Loucy (cell line): ENCODE measurements around the gene SNRPA1.

Source experiments
- H2AFZ ChIP-seq: fragments of 200-600 bp; sonication (generic); 2 replicates; pipeline ENCODE4 v1.6.0; 2016; ENCODE audit warnings: antibody characterized with exemption, mild to moderate bottlenecking, low read length, moderate library complexity
- H3F3A ChIP-seq: fragments of 200-600 bp; 2 replicates; pipeline ENCODE4 v1.6.0; 2016; ENCODE audit warnings: antibody characterized with exemption, low read depth, mild to moderate bottlenecking
- H3K27me3 ChIP-seq: fragments of 200-600 bp; sonication (generic); 2 replicates; pipeline ENCODE4 v1.6.1; 2014; ENCODE audit warnings: low read length, mild to moderate bottlenecking; ENCODE audit not compliant: insufficient read depth, poor library complexity, severe bottlenecking
- H3K36me3 ChIP-seq: fragments of 200-600 bp; sonication (generic); 2 replicates; pipeline ENCODE4 v1.6.1; 2016; ENCODE audit warnings: low read length; ENCODE audit not compliant: insufficient read depth
- H3K4me1 ChIP-seq: fragments of 200-600 bp; sonication (generic); 2 replicates; pipeline ENCODE4 v1.5.1; 2014; ENCODE audit warnings: low read length, mild to moderate bottlenecking; ENCODE audit not compliant: insufficient read depth, poor library complexity, severe bottlenecking
- H3K4me2 ChIP-seq: fragments of 200-600 bp; sonication (generic); 2 replicates; pipeline ENCODE4 v1.6.0; 2014; ENCODE audit warnings: antibody characterized with exemption, low read length, low read depth, mild to moderate bottlenecking; ENCODE audit not compliant: poor library complexity, severe bottlenecking
- H3K4me3 ChIP-seq: fragments of 200-600 bp; sonication (generic); 2 replicates; pipeline ENCODE4 v1.5.1; 2014; ENCODE audit warnings: low read length, mild to moderate bottlenecking, mixed read lengths; ENCODE audit not compliant: poor library complexity, severe bottlenecking
- H3K79me2 ChIP-seq: fragments of 200-600 bp; sonication (generic); 2 replicates; pipeline ENCODE4 v1.6.1; 2014; ENCODE audit warnings: low read length; ENCODE audit not compliant: insufficient read depth
- H3K9ac ChIP-seq: fragments of 200-600 bp; sonication (generic); 2 replicates; pipeline ENCODE4 v1.6.0; 2014; ENCODE audit warnings: mild to moderate bottlenecking, low read depth, low read length, moderate library complexity; ENCODE audit not compliant: poor library complexity, severe bottlenecking
- H3K9me2 ChIP-seq: fragments of 200-600 bp; sonication (generic); replicated peaks from 2 replicates; pipeline ENCODE4 v1.6.1; 2016; ENCODE audit warnings: low read depth, low read length, mixed read lengths
- H3K9me3 ChIP-seq: fragments of 200-600 bp; sonication (generic); 2 replicates; pipeline ENCODE4 v1.6.1; 2014; ENCODE audit warnings: mild to moderate bottlenecking, antibody characterized with exemption, low read length, low read depth; ENCODE audit not compliant: insufficient read depth
- H4K20me1 ChIP-seq: fragments of 200-600 bp; sonication (generic); 2 replicates; pipeline ENCODE4 v1.6.0; 2014; ENCODE audit warnings: antibody characterized with exemption, low read length, mild to moderate bottlenecking; ENCODE audit not compliant: insufficient read depth, poor library complexity, severe bottlenecking
- EZH2phosphoT487 ChIP-seq: fragments of 200-600 bp; IDR thresholded peaks from 2 replicates; pipeline ENCODE4 v1.6.1; 2018; ENCODE audit warnings: antibody characterized with exemption, mild to moderate bottlenecking, moderate library complexity, borderline replicate concordance
- TF ChIP-seq, protein P1 (sequence below): fragments of 200-600 bp; sonication (generic); conservative IDR thresholded peaks from 2 replicates; pipeline ENCODE4 v1.5.1; 2014; ENCODE audit warnings: mild to moderate bottlenecking, antibody characterized with exemption, low read length

Gene SNRPA1

DNA sequence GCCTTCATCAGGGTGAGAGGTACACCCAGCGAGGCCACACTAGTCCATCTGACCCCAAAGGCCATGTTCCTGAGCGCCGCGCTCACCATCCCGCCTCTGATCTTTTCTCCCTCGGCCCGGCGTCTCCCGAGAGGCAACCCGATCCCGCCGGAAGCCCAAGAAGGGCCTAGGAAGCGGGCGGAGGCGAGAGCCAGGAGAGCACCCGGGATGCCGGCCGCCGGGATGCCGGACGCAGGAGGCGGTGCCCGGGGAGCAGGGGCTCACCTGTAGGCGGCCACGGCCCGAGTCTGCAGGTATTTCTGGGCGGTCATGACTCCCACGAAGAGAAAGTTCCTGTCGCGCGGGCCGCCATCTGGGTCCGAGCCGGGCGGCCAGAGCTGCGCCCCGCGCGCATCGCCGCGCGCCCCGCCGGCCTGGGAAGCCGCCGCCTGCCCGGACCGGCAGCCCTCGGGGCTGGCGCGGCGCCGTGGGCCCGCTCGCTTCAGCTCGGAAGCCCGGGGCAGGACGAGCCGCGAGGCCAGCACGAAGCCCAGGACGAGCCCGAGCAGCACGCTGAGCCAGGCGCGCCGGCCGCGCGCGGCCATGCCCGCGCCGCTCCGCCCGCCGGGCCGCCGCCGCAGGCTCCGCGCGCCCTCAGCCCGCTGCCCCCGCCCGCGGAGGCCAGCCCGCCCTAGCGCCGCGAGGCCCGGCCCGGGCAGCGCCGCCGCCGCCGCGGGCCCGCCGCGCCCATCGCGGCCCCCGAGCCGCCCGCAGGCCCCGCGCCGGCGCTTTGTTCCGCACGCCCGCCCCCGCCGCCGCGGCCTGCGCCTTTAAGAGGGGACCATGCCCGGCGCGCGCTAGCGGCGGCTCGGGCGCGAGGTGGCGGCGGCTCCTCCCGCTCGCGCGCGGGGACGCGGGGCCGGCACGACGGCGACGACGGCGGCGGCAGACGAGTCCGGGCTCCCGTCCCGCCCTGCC is 43.9 kb downstream of the SNRPA1 start:
- H2AFZ ChIP-seq = 0 out of 2 replicates have a peak overlapping the region, but pooled peaks have one; percentile 54
- peaks cover 63% of the 10 kb centered on the region for H3K79me2 ChIP-seq
- peak overlapping the region; percentile 96 for H3K4me2 ChIP-seq
- peak overlapping the region; percentile 94 for H3K4me3 ChIP-seq
- H3K9ac ChIP-seq = peak overlapping the region; percentile 92
- TF ChIP-seq EZH2phosphoT487 = no peak
- TF ChIP-seq, protein P1, sequence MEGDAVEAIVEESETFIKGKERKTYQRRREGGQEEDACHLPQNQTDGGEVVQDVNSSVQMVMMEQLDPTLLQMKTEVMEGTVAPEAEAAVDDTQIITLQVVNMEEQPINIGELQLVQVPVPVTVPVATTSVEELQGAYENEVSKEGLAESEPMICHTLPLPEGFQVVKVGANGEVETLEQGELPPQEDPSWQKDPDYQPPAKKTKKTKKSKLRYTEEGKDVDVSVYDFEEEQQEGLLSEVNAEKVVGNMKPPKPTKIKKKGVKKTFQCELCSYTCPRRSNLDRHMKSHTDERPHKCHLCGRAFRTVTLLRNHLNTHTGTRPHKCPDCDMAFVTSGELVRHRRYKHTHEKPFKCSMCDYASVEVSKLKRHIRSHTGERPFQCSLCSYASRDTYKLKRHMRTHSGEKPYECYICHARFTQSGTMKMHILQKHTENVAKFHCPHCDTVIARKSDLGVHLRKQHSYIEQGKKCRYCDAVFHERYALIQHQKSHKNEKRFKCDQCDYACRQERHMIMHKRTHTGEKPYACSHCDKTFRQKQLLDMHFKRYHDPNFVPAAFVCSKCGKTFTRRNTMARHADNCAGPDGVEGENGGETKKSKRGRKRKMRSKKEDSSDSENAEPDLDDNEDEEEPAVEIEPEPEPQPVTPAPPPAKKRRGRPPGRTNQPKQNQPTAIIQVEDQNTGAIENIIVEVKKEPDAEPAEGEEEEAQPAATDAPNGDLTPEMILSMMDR = no peak
- no peaks in the 10 kb centered on the region for H3K9me2 ChIP-seq
- peaks cover 46% of the 10 kb centered on the region for H4K20me1 ChIP-seq
- H3K27me3 ChIP-seq = no peaks in the 10 kb centered on the region
- peaks cover 67% of the 10 kb centered on the region for H3K4me1 ChIP-seq
- no peaks in the 10 kb centered on the region for H3K36me3 ChIP-seq
- H3F3A ChIP-seq = 0 out of 2 replicates have a peak, but pooled peaks cover 6% of the 10 kb centered on the region
- no peaks in the 10 kb centered on the region for H3K9me3 ChIP-seq

DNA sequence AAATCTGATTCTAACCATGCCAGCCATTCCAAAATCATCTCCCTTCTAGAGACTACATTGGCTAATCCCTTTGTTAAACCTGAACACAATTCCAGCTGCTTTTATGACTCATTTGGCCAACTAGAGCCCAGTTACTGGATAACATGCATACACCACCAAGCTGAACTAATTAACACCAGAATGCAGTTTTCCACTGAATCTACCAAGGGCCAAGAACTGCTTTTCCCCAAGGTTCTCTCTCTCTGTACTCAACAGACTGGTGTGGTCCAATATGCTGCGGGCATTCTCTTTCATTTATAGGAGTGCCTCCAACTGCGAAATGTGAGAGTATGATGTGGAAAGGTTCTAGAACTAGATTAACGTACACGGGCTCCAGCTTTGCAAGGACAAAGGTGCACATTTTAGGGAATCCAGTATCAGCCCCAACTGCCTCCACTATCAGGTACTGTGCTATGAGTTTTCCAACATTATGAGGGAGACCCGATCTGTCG is 44.7 kb downstream of the SNRPA1 start:
- TF ChIP-seq EZH2phosphoT487 = no peak
- TF ChIP-seq, protein P1 = no peak
- peaks cover 53% of the 10 kb centered on the region for H4K20me1 ChIP-seq
- H3K4me2 ChIP-seq = peak overlapping the region; percentile 96
- H3K27me3 ChIP-seq = no peaks in the 10 kb centered on the region
- H3K36me3 ChIP-seq = no peaks in the 10 kb centered on the region
- peak overlapping the region; percentile 83 for H3K9ac ChIP-seq
- peak overlapping the region; percentile 80 for H3K4me3 ChIP-seq
- 0 out of 2 replicates have a peak, but pooled peaks cover 6% of the 10 kb centered on the region for H3F3A ChIP-seq
- H3K9me2 ChIP-seq = no peaks in the 10 kb centered on the region
- peaks cover 69% of the 10 kb centered on the region for H3K4me1 ChIP-seq
- H3K79me2 ChIP-seq = peaks cover 70% of the 10 kb centered on the region
- H2AFZ ChIP-seq = no peak overlapping the region
- no peaks in the 10 kb centered on the region for H3K9me3 ChIP-seq

DNA sequence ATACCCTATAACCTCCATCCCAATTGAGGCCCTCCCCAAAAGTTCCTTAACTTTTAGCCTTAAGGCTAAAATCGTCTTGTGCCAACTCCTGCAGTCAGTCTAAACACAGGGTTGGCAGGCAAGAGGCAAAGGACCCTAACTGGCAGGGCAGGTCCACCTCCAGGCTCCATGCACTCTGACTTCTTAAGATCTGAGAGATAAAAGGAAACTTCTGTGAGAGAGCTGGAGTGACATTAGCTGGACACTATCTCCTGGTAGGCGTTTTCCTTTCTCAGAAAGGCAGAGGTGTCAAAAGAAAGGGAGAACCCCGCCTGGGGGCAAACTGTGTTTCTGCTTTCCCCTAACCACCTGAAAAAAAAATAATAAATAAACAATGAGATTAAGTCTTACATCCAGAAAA is 46.8 kb downstream of the SNRPA1 start:
- Histone ChIP-seq H3K9ac (peak overlapping the region; percentile 83), H3K79me2 (peaks cover 91% of the 10 kb centered on the region)

More for the DNA sequence above, 46.8 kb downstream of the SNRPA1 start:
- peak overlapping the region; percentile 80 for H3K4me3 ChIP-seq
- H3K4me2 ChIP-seq = peak overlapping the region; percentile 96
- no peaks in the 10 kb centered on the region for H3K36me3 ChIP-seq
- no peak for TF ChIP-seq EZH2phosphoT487
- TF ChIP-seq, protein P1 = no peak
- peaks cover 78% of the 10 kb centered on the region for H3K4me1 ChIP-seq
- no peaks in the 10 kb centered on the region for H3K9me3 ChIP-seq
- H3F3A ChIP-seq = peaks cover 13% of the 10 kb centered on the region
- no peaks in the 10 kb centered on the region for H3K9me2 ChIP-seq
- H2AFZ ChIP-seq = no peak overlapping the region
- H4K20me1 ChIP-seq = peaks cover 61% of the 10 kb centered on the region
- H3K27me3 ChIP-seq = no peaks in the 10 kb centered on the region
